K562 (cell line): ENCODE results near the gene LRRC15. TPM values are rescaled to one million over a fixed set of nuclear protein-coding genes. Genes with fewer than 3 reads are reported as not detected.
A peak's percentile ranks its signal among the peaks of the same experiment; 100 is the strongest.

Experiments used
- BHLHE40 ChIP-seq: IDR thresholded peaks from 2 replicates; pipeline ENCODE4 v1.6.1; 2011; ENCODE audit warnings: low read length, improper control_type of control experiment
- BRF2 ChIP-seq: IDR thresholded peaks from 3 replicates; pipeline ENCODE4 v1.6.1; 2011; ENCODE audit warnings: borderline replicate concordance, mild to moderate bottlenecking; ENCODE audit not compliant: insufficient read length, insufficient read depth
- COPS2 ChIP-seq: fragments of 450-650 bp; conservative IDR thresholded peaks from 2 replicates; pipeline ENCODE4 v1.6.1; 2016; ENCODE audit warnings: mild to moderate bottlenecking, moderate library complexity
- EWSR1 ChIP-seq: fragments of 450-650 bp; IDR thresholded peaks from 2 replicates; pipeline ENCODE4 v1.6.1; 2018; ENCODE audit warnings: borderline replicate concordance, mild to moderate bottlenecking, low read depth, moderate library complexity; ENCODE audit not compliant: partially characterized antibody
- FOXO4 ChIP-seq: fragments of 450-650 bp; formaldehyde crosslinking; IDR thresholded peaks from 2 replicates; pipeline ENCODE4 v1.4.0; 2020; ENCODE audit warnings: mild to moderate bottlenecking, moderate library complexity
- HBP1 ChIP-seq: fragments of 450-650 bp; formaldehyde crosslinking; IDR thresholded peaks from 2 replicates; pipeline ENCODE4 v1.4.0; 2022; ENCODE audit warnings: missing genetic modification characterization
- HES1 ChIP-seq: fragments of 450-650 bp; IDR thresholded peaks from 2 replicates; pipeline ENCODE4 v1.6.1; 2016; ENCODE audit warnings: low read depth, mild to moderate bottlenecking, moderate library complexity
- HMGXB4 ChIP-seq: sonication (generic); formaldehyde crosslinking; IDR thresholded peaks from 2 replicates; pipeline ENCODE4 v1.8.1; 2023; ENCODE audit warnings: mild to moderate bottlenecking, missing genetic modification reagents
- HOMEZ ChIP-seq: fragments of 250-450 bp; sonication (Bioruptor Pico); IDR thresholded peaks from 2 replicates; pipeline ENCODE4 v1.4.0; 2020; ENCODE audit warnings: mild to moderate bottlenecking, moderate library complexity
- LEF1 ChIP-seq: fragments of 450-650 bp; IDR thresholded peaks from 2 replicates; pipeline ENCODE4 v1.6.1; 2016; ENCODE audit warnings: mild to moderate bottlenecking
- NFIC ChIP-seq: fragments of 450-650 bp; IDR thresholded peaks from 2 replicates; pipeline ENCODE4 v1.6.1; 2017; ENCODE audit warnings: mild to moderate bottlenecking, inconsistent platforms
- PURB ChIP-seq: sonication (generic); formaldehyde crosslinking; IDR thresholded peaks from 2 replicates; pipeline ENCODE4 v1.9.0; 2021; ENCODE audit warnings: low read depth, mild to moderate bottlenecking, missing genetic modification reagents
- RAD51 ChIP-seq: fragments of 450-650 bp; IDR thresholded peaks from 2 replicates; pipeline ENCODE4 v1.7.1; 2016; ENCODE audit warnings: low read depth, mild to moderate bottlenecking, borderline replicate concordance
- RBM15 ChIP-seq: fragments of 200-400 bp; formaldehyde crosslinking; IDR thresholded peaks from 2 replicates; pipeline ENCODE4 v1.6.1; 2018; ENCODE audit warnings: mild to moderate bottlenecking, low read length, moderate library complexity; ENCODE audit not compliant: insufficient read depth
- SAFB2 ChIP-seq: fragments of 200-400 bp; formaldehyde crosslinking; IDR thresholded peaks from 2 replicates; pipeline ENCODE4 v1.6.1; 2018; ENCODE audit warnings: borderline replicate concordance, low read length, low read depth, moderate library complexity; ENCODE audit not compliant: severe bottlenecking
- SMAD3 ChIP-seq: fragments of 450-650 bp; formaldehyde crosslinking; conservative IDR thresholded peaks from 2 replicates; pipeline ENCODE4 v1.4.0; 2020; ENCODE audit warnings: mild to moderate bottlenecking
- TAF15 ChIP-seq: fragments of 200-400 bp; formaldehyde crosslinking; IDR thresholded peaks from 2 replicates; pipeline ENCODE4 v1.6.1; 2017; ENCODE audit warnings: mild to moderate bottlenecking, low read depth, low read length, moderate library complexity
- TRIM24 ChIP-seq, 2 experiments: fragments of 450-650 bp; IDR thresholded peaks; 2 replicates each; pipeline ENCODE4 v1.6.1; 2016
- XRCC4 ChIP-seq: IDR thresholded peaks from one replicate; pipeline ENCODE4 v1.6.1; 2011; ENCODE audit not compliant: insufficient read depth, insufficient read length; ENCODE audit errors: extremely low read depth
- ZNF140 ChIP-seq: fragments of 250-450 bp; sonication (Bioruptor Pico); IDR thresholded peaks from 2 replicates; pipeline ENCODE4 v1.8.0; 2021; ENCODE audit warnings: moderate library complexity, mild to moderate bottlenecking, inconsistent platforms
- polyA plus RNA-seq, 8 experiments: library from polyadenylated mRNA; depleted of rRNA in 4 of 8; stranded (reverse) in 5 of 8; unstranded in 3 of 8; fragments of >200 nt; fragmentation: Nextera tagmentation in 2 of 8; fragmentation: Illumina TruSeq in 1 of 8; extraction: Ambion mirVana in 2 of 8; extraction: Trizol in 1 of 8; gene quantifications; 2 replicates each; pipeline versions ENCODE4 v1.2.1 to v1.2.3, GENCODE V29; 2011 to 2014; ENCODE audit warnings: inconsistent platforms in 1 of 8, missing spikeins in 1 of 8
- total RNA-seq, 7 experiments: library from RNA; depleted of rRNA in 6 of 7; stranded (reverse); fragments of >200 nt in 6 of 7; fragmentation: Illumina TruSeq in 2 of 7; extraction: Trizol in 2 of 7; gene quantifications; 2 replicates each; pipeline versions ENCODE4 v1.2.1 to v1.2.3, GENCODE V29; 2011 to 2021; ENCODE audit warnings: low replicate concordance in 1 of 7

LRRC15 gene
- total and polyA plus RNA-seq, 9 of the 15 experiments (the other 6 are each of a cell fraction or from before 2014, with no cell fraction given), result not detected

- TF ChIP-seq SMAD3 (CRISPR knock-in tag) (no peak), BRF2 (no peak), PURB (CRISPR knock-in tag) (no peak), HBP1 (CRISPR knock-in tag) (peak; percentile 83; the same call in 1 of the 2 replicates), FOXO4 (CRISPR knock-in tag) (no peak), COPS2 (no peak), RBM15 (no peak), TRIM24 (IDR thresholded peaks at IDR 0.05) (peak; percentile 92 to 94), HMGXB4 (CRISPR knock-in tag) (no peak), RAD51 (no peak), HOMEZ (no peak), XRCC4 (no peak), HES1 (no peak), BHLHE40 (no peak), SAFB2 (no peak), EWSR1 (no peak), TAF15 (0 out of 2 replicates have a peak, but pooled peaks have one; percentile 17), LEF1 (peak; percentile 65), NFIC (no peak), ZNF140 (CRISPR knock-in tag) (no peak)
Measured at GRCh38 chr3:194326192-194326967, 43.2 kb downstream of the LRRC15 start (continued).
